ENCODE data around the gene RBL2.
"Not testable (repeated sequence)": the region's sequence is repeated elsewhere in the genome, so short reads cannot be mapped to it uniquely, and the experiment has no call there.

Gene RBL2

GRCh38 chr16:53510704-53511070 lies 76.4 kb downstream of the RBL2 start:
- no peak for DNase-seq (ENCODE audit: extremely low read depth, low read depth)
- no peak for TF ChIP-seq CTCF (IDR thresholded peaks at IDR 0.05; ENCODE audit: low read depth, low read length, missing control alignments)
- H3K4me3 ChIP-seq (replicated peaks; ENCODE audit: low read depth, low read length), result no peak overlapping the region

GRCh38 chr16:53511084-53511402 lies 76.8 kb downstream of the RBL2 start:
- no peak overlapping the region for H3K4me3 ChIP-seq (replicated peaks; ENCODE audit: low read depth, low read length)
- TF ChIP-seq CTCF (IDR thresholded peaks at IDR 0.05; ENCODE audit: low read depth, low read length, missing control alignments), result no peak
- DNase-seq (ENCODE audit: extremely low read depth, low read depth), result no peak

- no peak for DNase-seq (ENCODE audit: extremely low read depth, low read depth)
- no peak for TF ChIP-seq CTCF (IDR thresholded peaks at IDR 0.05; ENCODE audit: low read depth, low read length, missing control alignments)
- no peak overlapping the region for H3K4me3 ChIP-seq (replicated peaks; ENCODE audit: low read depth, low read length)
Measured at GRCh38 chr16:53511403-53512280, 77.4 kb downstream of the RBL2 start.

- H3K4me3 ChIP-seq (replicated peaks; ENCODE audit: low read depth, low read length); DNase-seq (ENCODE audit: extremely low read depth, low read depth): not testable (repeated sequence)
Measured at GRCh38 chr16:53512795-53513194, 78.5 kb downstream of the RBL2 start.

- no peak for TF ChIP-seq CTCF (IDR thresholded peaks at IDR 0.05; ENCODE audit: low read depth, low read length, missing control alignments)
- no peak for DNase-seq (ENCODE audit: extremely low read depth, low read depth)
- no peak overlapping the region for H3K4me3 ChIP-seq (replicated peaks; ENCODE audit: low read depth, low read length)
Measured at GRCh38 chr16:53515259-53515658, 81.0 kb downstream of the RBL2 start.

GRCh38 chr16:53515811-53516210 lies 81.5 kb downstream of the RBL2 start:
- TF ChIP-seq CTCF (IDR thresholded peaks at IDR 0.05; ENCODE audit: low read depth, low read length, missing control alignments), result no peak
- H3K4me3 ChIP-seq (replicated peaks; ENCODE audit: low read depth, low read length), result no peak overlapping the region
- DNase-seq (ENCODE audit: extremely low read depth, low read depth), result no peak

GRCh38 chr16:53517851-53518250 lies 83.6 kb downstream of the RBL2 start:
- no peak for TF ChIP-seq CTCF (IDR thresholded peaks at IDR 0.05; ENCODE audit: low read depth, low read length, missing control alignments)
- no peak overlapping the region for H3K4me3 ChIP-seq (replicated peaks; ENCODE audit: low read depth, low read length)
- DNase-seq (ENCODE audit: extremely low read depth, low read depth), result no peak
